T follicular helper cell (primary cell): ENCODE results near the gene IPPK.
"Not testable (repeated sequence)": the region's sequence is repeated elsewhere in the genome, so short reads cannot be mapped to it uniquely, and the experiment has no call there.

Experiments used
- DNase-seq: peaks from one replicate; pipeline ENCODE4 v3.0.0-alpha.2; 2020; ENCODE audit warnings: low read depth

The IPPK gene

DNA sequence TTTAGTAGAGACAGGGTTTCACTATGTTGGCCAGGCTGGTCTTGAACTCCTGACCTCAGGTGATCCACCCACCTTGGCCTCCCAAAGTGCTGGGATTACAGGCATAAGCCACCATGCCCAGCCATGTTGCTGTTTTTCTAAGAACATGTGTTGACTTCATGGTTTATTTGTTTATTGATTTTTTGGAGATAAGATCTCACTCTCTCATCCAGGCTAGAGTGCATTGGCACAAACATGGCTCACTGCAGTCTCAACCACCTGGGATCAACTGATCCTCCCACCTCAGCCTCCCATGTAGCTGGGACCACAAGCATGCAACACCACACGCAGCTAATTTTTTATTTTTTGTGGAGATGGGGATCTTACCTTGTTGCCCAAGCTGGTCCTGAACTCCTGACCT, 74.9 kb downstream of the IPPK start:
- DNase-seq: not testable (repeated sequence)

GRCh38 chr9:92592946-92593861, 76.7 kb downstream of the IPPK start:
- DNase-seq: no peak

GRCh38 chr9:92592537-92592936, 77.4 kb downstream of the IPPK start:
- no peak for DNase-seq

GRCh38 chr9:92590377-92590776, 79.6 kb downstream of the IPPK start:
- no peak for DNase-seq

DNA sequence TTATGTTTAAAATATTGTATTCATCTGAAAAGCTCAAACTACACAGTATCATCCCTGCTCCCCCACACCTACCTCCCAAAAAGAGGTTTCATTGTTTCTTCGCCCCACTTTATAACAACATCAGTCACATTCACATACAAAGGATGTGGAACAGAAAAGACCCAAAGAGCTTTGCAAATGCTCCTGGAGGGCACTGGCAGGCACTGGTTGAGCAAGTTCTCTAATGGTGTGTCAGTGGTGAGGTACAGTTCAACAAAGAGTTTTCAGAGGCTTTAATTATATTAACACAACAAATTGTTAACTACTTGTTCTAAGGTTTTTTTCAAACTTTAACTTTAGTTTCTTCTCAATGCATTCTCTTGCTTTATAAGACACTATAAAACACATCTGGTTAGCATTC, 80.0 kb downstream of the IPPK start:
- no peak for DNase-seq

GRCh38 chr9:92576175-92576574, 93.8 kb downstream of the IPPK start:
- DNase-seq: no peak

DNA sequence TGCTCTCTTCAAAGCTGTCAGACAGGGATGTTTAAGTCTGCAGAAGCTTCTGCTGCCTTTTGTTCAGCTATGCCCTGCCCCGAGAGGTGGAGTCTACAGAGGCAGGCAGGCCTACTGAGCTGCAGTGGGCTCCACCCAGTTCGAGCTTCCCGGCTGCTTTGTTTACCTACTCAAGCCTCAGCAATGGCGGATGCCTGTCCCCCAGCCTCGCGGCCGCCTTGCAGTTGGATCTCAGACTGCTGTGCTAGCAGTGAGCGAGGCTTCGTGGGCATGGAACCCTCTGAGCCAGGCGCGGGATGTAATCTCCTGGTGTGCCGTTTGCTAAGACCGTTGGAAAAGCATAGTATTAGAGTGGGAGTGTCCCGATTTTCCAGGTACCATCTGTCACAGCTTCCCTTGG, 96.3 kb downstream of the IPPK start:
- DNase-seq: not testable (repeated sequence)

DNA sequence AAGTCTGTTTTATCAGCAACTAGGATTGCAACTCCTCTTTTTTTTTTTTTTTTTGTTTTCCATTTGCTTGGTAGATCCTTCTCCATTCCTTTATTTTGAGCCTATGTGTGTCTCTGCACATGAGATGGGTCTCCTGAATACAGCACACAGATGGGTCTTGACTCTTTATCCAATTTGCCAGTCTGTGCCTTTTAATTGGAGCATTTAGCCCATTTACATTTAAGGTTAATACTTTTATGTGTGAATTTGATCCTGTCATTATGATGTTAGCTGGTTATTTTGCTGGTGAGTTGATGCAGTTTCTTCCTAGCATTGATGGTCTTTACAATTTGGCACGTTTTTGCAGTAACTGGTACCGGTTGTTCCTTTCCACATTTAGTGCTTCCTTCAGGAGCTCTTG, 98.1 kb downstream of the IPPK start:
- DNase-seq: not testable (repeated sequence)

DNA sequence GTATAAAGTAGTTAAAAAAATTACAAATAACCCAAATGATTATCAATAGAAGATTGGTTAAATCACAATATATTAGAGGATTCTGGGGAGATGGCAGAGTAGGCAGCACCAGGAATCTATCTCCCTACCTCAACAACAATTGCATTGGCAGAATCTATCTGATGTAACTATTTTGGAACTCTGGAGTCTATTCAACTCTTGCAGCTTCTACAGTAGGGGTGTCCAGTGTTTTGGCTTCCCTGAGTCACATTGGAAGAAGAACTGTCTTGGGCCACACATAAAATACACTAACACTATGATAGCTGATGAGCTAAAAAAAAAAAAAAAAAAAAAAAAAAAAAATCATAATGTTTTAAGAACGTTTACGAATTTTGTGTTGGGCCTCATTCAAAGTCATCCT, 104.9 kb downstream of the IPPK start:
- no peak for DNase-seq

DNA sequence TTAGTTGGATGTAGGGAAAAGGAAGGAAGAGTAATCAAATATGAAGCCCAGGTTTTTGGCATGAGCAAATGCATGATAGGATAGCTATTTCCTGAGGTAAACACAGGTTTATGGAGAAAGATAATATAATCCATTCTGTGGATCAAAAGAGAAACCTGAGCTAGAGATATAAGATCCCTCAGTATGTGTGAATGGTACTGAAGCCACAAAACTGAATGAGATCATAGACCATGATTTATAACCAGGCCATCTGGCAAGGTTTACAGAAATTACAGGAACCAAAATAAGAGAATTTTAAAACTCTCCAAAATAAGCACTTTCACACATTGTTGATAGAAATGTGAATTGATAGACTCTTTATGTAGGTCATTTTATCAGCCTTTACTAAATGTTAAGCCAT, 105.4 kb downstream of the IPPK start:
- DNase-seq: no peak
